ENCODE data around the gene ENTPD5.

- peak in 1 of 2 donors; percentile 11 for TF ChIP-seq CTCF (conservative IDR thresholded peaks at IDR 0.05 in 1 of 2, IDR thresholded peaks at IDR 0.05 in 1 of 2; ENCODE audit: low read depth in 1 of 2, low read length in 2 of 2)
- no peak for TF ChIP-seq EZH2 (IDR thresholded peaks at IDR 0.05; ENCODE audit: low read length, missing control alignments)
Measured at GRCh38 chr14:73949752-73950734, 69.0 kb downstream of the ENTPD5 start, which contains the start of the genes COQ6 and FAM161B.
